ENCODE results near the gene LIN7C.

Gene LIN7C

DNA sequence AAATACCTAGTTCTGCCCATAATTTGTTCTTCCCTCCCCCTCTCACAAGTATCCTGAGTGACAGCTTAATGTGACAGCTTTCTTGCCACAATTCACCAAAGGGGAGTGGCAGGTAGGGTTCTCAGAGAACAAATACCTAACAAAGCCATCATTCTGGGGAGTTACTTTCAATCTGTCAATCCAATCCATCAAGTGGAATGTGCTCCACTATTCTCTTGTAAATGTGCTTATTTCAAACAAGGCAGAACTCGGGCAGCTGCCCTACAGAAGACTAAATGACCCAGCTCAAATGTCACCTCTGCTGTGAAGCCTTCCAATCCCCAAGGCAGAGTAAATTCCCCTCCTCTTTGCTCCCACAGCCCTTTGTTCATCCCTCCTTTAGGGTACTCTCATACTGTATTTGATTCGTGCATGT lies 61.8 kb downstream of the LIN7C start:
- peak; percentile 46 for DNase-seq
